T-cell (primary cell): ENCODE data around the gene CTSW. TPM values are rescaled to one million over a fixed set of nuclear protein-coding genes. Genes with fewer than 3 reads are reported as not detected.
"Not testable (repeated sequence)": the region's sequence is repeated elsewhere in the genome, so short reads cannot be mapped to it uniquely, and the experiment has no call there.

Experiments
- ATAC-seq, 4 experiments: fragments of 200-7000 bp in 3 of 4; fragments of 150-1000 bp in 1 of 4; cut with Tn5 transposase; replicated peaks in 1 of 4; 1 replicate in 3 of 4; 2 replicates in 1 of 4; pipeline ENCODE4 v1.10.0; 2021; ENCODE audit warnings: moderate library complexity in 3 of 4, mild to moderate bottlenecking in 2 of 4, moderate number of reproducible peaks in 1 of 4
- CTCF ChIA-PET, 2 donors: fragments of 300-600 bp; sonication (Branson Sonifier 250); formaldehyde crosslinking; loops; one replicate each; lab custom pipeline; 2022; ENCODE audit warnings: antibody characterized with exemption in 2 of 2; lab: Charles Lee
- POLR2A ChIA-PET, 2 donors: fragments of 300-600 bp; sonication (Branson Sonifier 250); formaldehyde crosslinking; loops; one replicate each; lab custom pipeline; 2022; ENCODE audit warnings: antibody characterized with exemption in 2 of 2; lab: Charles Lee
- DNase-seq, 35 experiments: peaks; one replicate each; pipeline versions ENCODE4 v3.0.0 to v3.0.0-alpha.2; 2013 to 2023
- H3K27ac ChIP-seq: one replicate; pipeline ENCODE4 v1.5.1; 2013; ENCODE audit warnings: low read length
- H3K27me3 ChIP-seq, 2 experiments: replicated peaks in 1 of 2; 1 replicate in 1 of 2; 2 replicates in 1 of 2; pipeline versions ENCODE4 v1.6.1 to v1.7.0; 2013; ENCODE audit warnings: low read length in 1 of 2, mixed read lengths in 1 of 2; ENCODE audit not compliant: control insufficient read depth in 2 of 2, insufficient read depth in 2 of 2; ENCODE audit errors: extremely low read depth in 1 of 2
- H3K36me3 ChIP-seq, 2 donors: 1 replicate in 1 of 2; 2 replicates in 1 of 2; pipeline versions ENCODE4 v1.6.1 to v1.7.0; 2013; ENCODE audit warnings: low read length in 1 of 2; ENCODE audit not compliant: control insufficient read depth in 2 of 2, insufficient read depth in 1 of 2; ENCODE audit errors: extremely low read depth in 1 of 2
- H3K4me1 ChIP-seq, 2 experiments: 1 replicate in 1 of 2; 2 replicates in 1 of 2; pipeline versions ENCODE4 v1.6.1 to v1.7.0; 2013; ENCODE audit warnings: low read length in 2 of 2, mixed read lengths in 1 of 2; ENCODE audit not compliant: insufficient read depth in 2 of 2, control insufficient read depth in 1 of 2; ENCODE audit errors: extremely low read depth in 1 of 2
- H3K4me3 ChIP-seq, 2 donors: 1 replicate in 1 of 2; 2 replicates in 1 of 2; pipeline versions ENCODE4 v1.5.1 to v1.7.0; 2013; ENCODE audit warnings: mild to moderate bottlenecking in 2 of 2, low read length in 1 of 2, moderate library complexity in 1 of 2; ENCODE audit not compliant: control insufficient read depth in 1 of 2; ENCODE audit errors: extremely low read depth in 1 of 2
- H3K9me3 ChIP-seq: 2 replicates; pipeline ENCODE4 v1.7.0; 2013
- H3K27ac Mint-ChIP-seq, 2 donors: one replicate each; pipeline ENCODE4 v1.8.0; 2020 to 2021; ENCODE audit warnings: mild to moderate bottlenecking in 2 of 2, mixed read lengths in 2 of 2
- H3K27me3 Mint-ChIP-seq, 2 donors: one replicate each; pipeline ENCODE4 v1.8.0; 2021 to 2022; ENCODE audit warnings: mixed read lengths in 2 of 2
- H3K36me3 Mint-ChIP-seq: one replicate; pipeline ENCODE4 v1.8.0; 2021; ENCODE audit warnings: mixed read lengths
- H3K4me1 Mint-ChIP-seq, 3 donors: one replicate each; pipeline ENCODE4 v1.8.0; 2020 to 2022; ENCODE audit warnings: mixed read lengths in 3 of 3, mild to moderate bottlenecking in 1 of 3
- H3K4me3 Mint-ChIP-seq, 3 donors: one replicate each; pipeline ENCODE4 v1.8.0; 2020 to 2022; ENCODE audit warnings: mild to moderate bottlenecking in 3 of 3, mixed read lengths in 3 of 3, moderate library complexity in 3 of 3
- H3K9me3 Mint-ChIP-seq, 3 donors: one replicate each; pipeline ENCODE4 v1.8.0; 2020 to 2022; ENCODE audit warnings: mixed read lengths in 3 of 3
- whole genome bisulfite sequencing: methylation state at CpG from one replicate; pipeline ENCODE4 v1.1.5; 2013; ENCODE audit warnings: missing lambda C conversion rate; ENCODE audit not compliant: insufficient coverage; 5-methylcytosine and 5-hydroxymethylcytosine counted together
- total RNA-seq, 35 experiments: library from RNA in 6 of 35; stranded (reverse) in 6 of 35; fragments of 120-200 nt in 1 of 35; gene quantifications; one replicate each; pipeline versions ENCODE4 v1.2.1 to v1.2.4 and lab custom pipeline; 2013 to 2026

The CTSW gene
- total RNA-seq, 5 donors from 2014 or later (not counting 1 experiment from before 2014, with no cell fraction given): 45.3 to 127 (median 66.4) TPM

GRCh38 chr11:65844231-65844872 lies 35.3 kb upstream of the CTSW start:
- Mint-ChIP-seq H3K9me3 (no peaks in the 10 kb centered on the region), H3K4me3 (no peak overlapping the region), H3K27ac (no peak overlapping the region), H3K4me1 (no peaks in the 10 kb centered on the region), H3K27me3 (no peaks in the 10 kb centered on the region), H3K36me3 (no peaks in the 10 kb centered on the region)
- 94% methylated on average over 3 of the region's 10 CpGs for WGBS
- no peak overlapping the region for H3K27ac ChIP-seq
- ChIA-PET POLR2A (no interaction called here), CTCF (interaction anchor here in 1 of 2 donors (0.6 kb wide), 1 partner anchor 15 kb away, joined by 4 read pairs; no protein-coding TSS in a partner anchor)
- no peak for DNase-seq
- H3K27me3 ChIP-seq: no peaks in the 10 kb centered on the region
- no peaks in the 10 kb centered on the region for H3K9me3 ChIP-seq
- H3K4me3 ChIP-seq: no peak overlapping the region
- H3K4me1 ChIP-seq: no peaks in the 10 kb centered on the region
- ATAC-seq: no peak
- H3K36me3 ChIP-seq: no peaks in the 10 kb centered on the region

- ATAC-seq (no peak), DNase-seq (no peak)
- Mint-ChIP-seq H3K27me3 (no peaks in the 10 kb centered on the region), H3K9me3 (no peaks in the 10 kb centered on the region), H3K4me1 (peaks cover 0 to 3% (median 3%) of the 10 kb centered on the region in 3 donors), H3K4me3 (no peak overlapping the region), H3K27ac (peak overlapping the region in 1 of 2 donors; percentile 22), H3K36me3 (peaks cover 11% of the 10 kb centered on the region)
- H3K36me3 ChIP-seq: peaks cover 10 to 23% of the 10 kb centered on the region in 2 donors
- ChIA-PET CTCF (interaction anchor here in 1 of 2 donors (1.5 kb wide), 1 partner anchor 37 kb away, joined by 3 read pairs; no protein-coding TSS in a partner anchor), POLR2A (interaction anchor here in 1 of 2 donors (0.7 kb wide), 1 partner anchor 42 kb away, joined by 5 read pairs; no protein-coding TSS in a partner anchor)
- no CpG with 5 or more reads among the region's 3 CpGs for WGBS
- no peaks in the 10 kb centered on the region for H3K9me3 ChIP-seq
- H3K27me3 ChIP-seq: no peaks in the 10 kb centered on the region
- no peaks in the 10 kb centered on the region for H3K4me1 ChIP-seq
- no peak overlapping the region for H3K27ac ChIP-seq
- no peak overlapping the region for H3K4me3 ChIP-seq
Observed at GRCh38 chr11:65847746-65848145, 31.9 kb upstream of the CTSW start.

GRCh38 chr11:65848693-65849092 lies 30.9 kb upstream of the CTSW start:
- not testable (repeated sequence) for H3K27me3 ChIP-seq, H3K4me3 Mint-ChIP-seq, ATAC-seq, H3K27ac ChIP-seq, H3K4me1 ChIP-seq, H3K27me3 Mint-ChIP-seq, H3K4me1 Mint-ChIP-seq, H3K9me3 ChIP-seq, H3K4me3 ChIP-seq, H3K9me3 Mint-ChIP-seq, DNase-seq
- POLR2A ChIA-PET: interaction anchor here (0.6 to 0.7 kb wide), 2 partner anchors 265 to 498 kb away, joined by 3 to 4 read pairs; no protein-coding TSS in a partner anchor
- Mint-ChIP-seq H3K36me3 (peaks cover 18% of the 10 kb centered on the region), H3K27ac (peak overlapping the region in 1 of 2 donors; percentile 8)
- CTCF ChIA-PET: interaction anchor here in 1 of 2 donors (0.6 to 1.0 kb wide), 2 partner anchors 11 to 19 kb away, joined by 3 read pairs; no protein-coding TSS in a partner anchor
- H3K36me3 ChIP-seq: peaks cover 10 to 32% of the 10 kb centered on the region in 2 donors
- WGBS: 75% methylated on average over 5 of the region's 7 CpGs

GRCh38 chr11:65849366-65849765 lies 30.3 kb upstream of the CTSW start:
- Mint-ChIP-seq H3K4me1 (peaks cover 12 to 16% (median 15%) of the 10 kb centered on the region in 3 donors), H3K27me3 (no peaks in the 10 kb centered on the region), H3K27ac (peak overlapping the region; percentile 39 to 57), H3K9me3 (no peaks in the 10 kb centered on the region), H3K4me3 (no peak overlapping the region), H3K36me3 (peaks cover 24% of the 10 kb centered on the region)
- no peak overlapping the region for H3K27ac ChIP-seq
- no peaks in the 10 kb centered on the region for H3K9me3 ChIP-seq
- POLR2A ChIA-PET: no interaction called here
- no peaks in the 10 kb centered on the region for H3K27me3 ChIP-seq
- peaks cover 10 to 39% of the 10 kb centered on the region in 2 donors for H3K36me3 ChIP-seq
- H3K4me1 ChIP-seq: peaks cover 0 to 14% of the 10 kb centered on the region in 2 experiments
- CTCF ChIA-PET: interaction anchor here in 1 of 2 donors (0.7 to 1.0 kb wide), 2 partner anchors 11 to 126 kb away, joined by 4 to 5 read pairs; partner anchors contain the start of gene MUS81
- DNase-seq: no peak
- H3K4me3 ChIP-seq: no peak overlapping the region
- 91% methylated on average over 7 of the region's 8 CpGs for WGBS
- ATAC-seq: no peak

GRCh38 chr11:65849771-65850216 lies 29.8 kb upstream of the CTSW start:
- H3K27me3 ChIP-seq: no peaks in the 10 kb centered on the region
- no peak overlapping the region for H3K4me3 Mint-ChIP-seq
- H3K27me3 Mint-ChIP-seq: no peaks in the 10 kb centered on the region
- H3K9me3 Mint-ChIP-seq: no peaks in the 10 kb centered on the region
- POLR2A ChIA-PET: no interaction called here
- peaks cover 29% of the 10 kb centered on the region for H3K36me3 Mint-ChIP-seq
- ATAC-seq (no peak), DNase-seq (no peak)
- H3K36me3 ChIP-seq: peaks cover 13 to 43% of the 10 kb centered on the region in 2 donors
- WGBS: 84% methylated on average over 10 of the region's 16 CpGs
- CTCF ChIA-PET: interaction anchor here in 1 of 2 donors (0.7 to 1.0 kb wide), 2 partner anchors 10 to 126 kb away, joined by 4 to 5 read pairs; partner anchors contain the start of gene MUS81
- H3K4me1 ChIP-seq: peaks cover 0 to 18% of the 10 kb centered on the region in 2 experiments
- peaks cover 16 to 20% (median 19%) of the 10 kb centered on the region in 3 donors for H3K4me1 Mint-ChIP-seq
- H3K4me3 ChIP-seq: no peak overlapping the region
- H3K27ac Mint-ChIP-seq: peak overlapping the region in 1 of 2 donors; percentile 39
- no peaks in the 10 kb centered on the region for H3K9me3 ChIP-seq
- no peak overlapping the region for H3K27ac ChIP-seq

GRCh38 chr11:65850217-65851082 lies 29.2 kb upstream of the CTSW start:
- Histone ChIP-seq H3K4me1 (peaks cover under 1 to 25% of the 10 kb centered on the region in 2 experiments), H3K36me3 (peaks cover 19 to 50% of the 10 kb centered on the region in 2 donors), H3K27ac (no peak overlapping the region), H3K27me3 (no peaks in the 10 kb centered on the region), H3K9me3 (no peaks in the 10 kb centered on the region), H3K4me3 (no peak overlapping the region)
- H3K36me3 Mint-ChIP-seq: peaks cover 33% of the 10 kb centered on the region
- WGBS: 82% methylated on average over 8 of the region's 20 CpGs
- peak in 1 of 4 experiments; percentile 14 for ATAC-seq
- H3K4me3 Mint-ChIP-seq: no peak overlapping the region
- peaks cover 18 to 24% (median 24%) of the 10 kb centered on the region in 3 donors for H3K4me1 Mint-ChIP-seq
- no peak for DNase-seq
- no peaks in the 10 kb centered on the region for H3K27me3 Mint-ChIP-seq
- ChIA-PET CTCF (interaction anchor here in 1 of 2 donors (1.0 to 1.1 kb wide), 2 partner anchors 10 to 38 kb away, joined by 3 to 4 read pairs; partner anchors contain the start of genes FIBP and MUS81), POLR2A (interaction anchor here in 1 of 2 donors (0.6 kb wide), 1 partner anchor 85 kb away, joined by 3 read pairs; no protein-coding TSS in a partner anchor)
- H3K27ac Mint-ChIP-seq: no peak overlapping the region
- H3K9me3 Mint-ChIP-seq: no peaks in the 10 kb centered on the region
